ENCODE results near the gene C1orf226. TPM values are rescaled to one million over a fixed set of nuclear protein-coding genes. Genes with fewer than 3 reads are reported as not detected.
"Not testable (repeated sequence)": the region's sequence is repeated elsewhere in the genome, so short reads cannot be mapped to it uniquely, and the experiment has no call there.

Gene C1orf226
- total RNA-seq, 1 experiment from 2014 or later, result 34.3 TPM

- Histone ChIP-seq H3K4me3 (ENCODE audit: low read depth, low read length, poor library complexity, severe bottlenecking) (no peak overlapping the region), H3K4me1 (ENCODE audit: insufficient read depth, low read length, poor library complexity, severe bottlenecking) (no peaks in the 10 kb centered on the region), H3K36me3 (ENCODE audit: insufficient read depth, low read length, poor library complexity, severe bottlenecking) (no peaks in the 10 kb centered on the region), H3K27ac (ENCODE audit: low read depth, low read length, poor library complexity, severe bottlenecking) (no peak overlapping the region), H3K9me3 (ENCODE audit: low read depth, low read length, poor library complexity, severe bottlenecking) (no peaks in the 10 kb centered on the region), H3K27me3 (replicated peaks; ENCODE audit: insufficient read depth, low read depth, low read length, poor library complexity) (no peaks in the 10 kb centered on the region)
- POLR2A ChIA-PET (ENCODE audit: low non-redundant PET), result no interaction called here
- intact Hi-C loops (cut with micrococcal nuclease; ENCODE audit: unreplicated experiment), result no loop called here
- CTCF ChIA-PET, result no interaction called here
- DNase-seq (ENCODE audit: low spot score), result no peak
- BruUV-seq (replicated peaks), result no TSS peak
- TF ChIP-seq CTCF (conservative IDR thresholded peaks at IDR 0.05; ENCODE audit: low read depth, low read length), result no peak
- no peak for TF ChIP-seq EZH2 (IDR thresholded peaks at IDR 0.05; ENCODE audit: borderline replicate concordance, low read depth, low read length, poor library complexity, severe bottlenecking)
Measured at GRCh38 chr1:162417650-162418049, 36.1 kb downstream of the C1orf226 start.

- H3K27ac ChIP-seq (ENCODE audit: low read depth, low read length, poor library complexity, severe bottlenecking); H3K9me3 ChIP-seq (ENCODE audit: low read depth, low read length, poor library complexity, severe bottlenecking); H3K36me3 ChIP-seq (ENCODE audit: insufficient read depth, low read length, poor library complexity, severe bottlenecking); BruUV-seq (replicated peaks); H3K4me3 ChIP-seq (ENCODE audit: low read depth, low read length, poor library complexity, severe bottlenecking); intact Hi-C loops (cut with micrococcal nuclease; ENCODE audit: unreplicated experiment); H3K4me1 ChIP-seq (ENCODE audit: insufficient read depth, low read length, poor library complexity, severe bottlenecking); H3K27me3 ChIP-seq (replicated peaks; ENCODE audit: insufficient read depth, low read depth, low read length, poor library complexity); CTCF ChIA-PET; DNase-seq (ENCODE audit: low spot score); POLR2A ChIA-PET (ENCODE audit: low non-redundant PET): not testable (repeated sequence)
Measured at GRCh38 chr1:162418584-162418983, 37.1 kb downstream of the C1orf226 start.

- BruUV-seq (replicated peaks); intact Hi-C loops (cut with micrococcal nuclease; ENCODE audit: unreplicated experiment); H3K4me1 ChIP-seq (ENCODE audit: insufficient read depth, low read length, poor library complexity, severe bottlenecking); H3K9me3 ChIP-seq (ENCODE audit: low read depth, low read length, poor library complexity, severe bottlenecking); H3K4me3 ChIP-seq (ENCODE audit: low read depth, low read length, poor library complexity, severe bottlenecking); H3K27ac ChIP-seq (ENCODE audit: low read depth, low read length, poor library complexity, severe bottlenecking); CTCF ChIA-PET; H3K27me3 ChIP-seq (replicated peaks; ENCODE audit: insufficient read depth, low read depth, low read length, poor library complexity); H3K36me3 ChIP-seq (ENCODE audit: insufficient read depth, low read length, poor library complexity, severe bottlenecking); POLR2A ChIA-PET (ENCODE audit: low non-redundant PET); DNase-seq (ENCODE audit: low spot score): not testable (repeated sequence)
Measured at GRCh38 chr1:162419450-162419931, 38.0 kb downstream of the C1orf226 start.

- Histone ChIP-seq H3K27ac (ENCODE audit: low read depth, low read length, poor library complexity, severe bottlenecking) (no peak overlapping the region), H3K36me3 (ENCODE audit: insufficient read depth, low read length, poor library complexity, severe bottlenecking) (no peaks in the 10 kb centered on the region), H3K4me1 (ENCODE audit: insufficient read depth, low read length, poor library complexity, severe bottlenecking) (no peaks in the 10 kb centered on the region), H3K4me3 (ENCODE audit: low read depth, low read length, poor library complexity, severe bottlenecking) (no peak overlapping the region), H3K27me3 (replicated peaks; ENCODE audit: insufficient read depth, low read depth, low read length, poor library complexity) (no peaks in the 10 kb centered on the region), H3K9me3 (ENCODE audit: low read depth, low read length, poor library complexity, severe bottlenecking) (peaks cover 9% of the 10 kb centered on the region)
- intact Hi-C loops (cut with micrococcal nuclease; ENCODE audit: unreplicated experiment), result no loop called here
- no peak for DNase-seq (ENCODE audit: low spot score)
- BruUV-seq (replicated peaks), result no TSS peak
- ChIA-PET CTCF (no interaction called here), POLR2A (ENCODE audit: low non-redundant PET) (no interaction called here)
- TF ChIP-seq CTCF (conservative IDR thresholded peaks at IDR 0.05; ENCODE audit: low read depth, low read length) (no peak), EZH2 (IDR thresholded peaks at IDR 0.05; ENCODE audit: borderline replicate concordance, low read depth, low read length, poor library complexity, severe bottlenecking) (no peak)
Measured at GRCh38 chr1:162420120-162420519, 38.6 kb downstream of the C1orf226 start.
